T-helper 9 cell (primary cell): ENCODE measurements around the gene USH2A.

Source experiments
- DNase-seq: peaks from one replicate; pipeline ENCODE4 v3.0.0-alpha.2; 2020

The USH2A gene

GRCh38 chr1:216113181-216113580, 310.1 kb downstream of the USH2A start:
- DNase-seq, result no peak

GRCh38 chr1:216111842-216112241, 311.4 kb downstream of the USH2A start:
- DNase-seq, result no peak

GRCh38 chr1:216095400-216095799, 327.8 kb downstream of the USH2A start:
- no peak for DNase-seq

GRCh38 chr1:216090556-216090955, 332.7 kb downstream of the USH2A start:
- no peak for DNase-seq

- DNase-seq, result no peak
These were observed 336.6 kb downstream of the USH2A start for GRCh38 chr1:216086678-216087077.

GRCh38 chr1:216081445-216081844, 341.8 kb downstream of the USH2A start:
- no peak for DNase-seq

GRCh38 chr1:216076751-216077150, 346.5 kb downstream of the USH2A start:
- DNase-seq, result no peak

GRCh38 chr1:216075339-216075738, 347.9 kb downstream of the USH2A start:
- no peak for DNase-seq

- DNase-seq, result no peak
These were observed 349.3 kb downstream of the USH2A start for GRCh38 chr1:216073793-216074595.

- DNase-seq, result no peak
These were observed 352.0 kb downstream of the USH2A start for GRCh38 chr1:216071262-216071661.

GRCh38 chr1:216064643-216065042, 358.6 kb downstream of the USH2A start:
- no peak for DNase-seq

GRCh38 chr1:216057947-216058346, 365.3 kb downstream of the USH2A start:
- DNase-seq, result no peak

- no peak for DNase-seq
These were observed 366.2 kb downstream of the USH2A start for GRCh38 chr1:216057063-216057462.

GRCh38 chr1:216055004-216055403, 368.2 kb downstream of the USH2A start:
- DNase-seq, result no peak

- no peak for DNase-seq
These were observed 368.6 kb downstream of the USH2A start for GRCh38 chr1:216054600-216054999.

- DNase-seq, result no peak
These were observed 372.2 kb downstream of the USH2A start for GRCh38 chr1:216051071-216051470.

GRCh38 chr1:216049741-216050430, 373.4 kb downstream of the USH2A start:
- no peak for DNase-seq

GRCh38 chr1:216047811-216048572, 375.3 kb downstream of the USH2A start:
- no peak for DNase-seq

GRCh38 chr1:216046336-216046735, 376.9 kb downstream of the USH2A start:
- DNase-seq, result no peak

- DNase-seq, result no peak
These were observed 377.8 kb downstream of the USH2A start for GRCh38 chr1:216045400-216045799.

GRCh38 chr1:216044538-216044937, 378.7 kb downstream of the USH2A start:
- DNase-seq, result no peak

- DNase-seq, result no peak
These were observed 388.7 kb downstream of the USH2A start for GRCh38 chr1:216034506-216034905.

- DNase-seq, result no peak
These were observed 390.2 kb downstream of the USH2A start for GRCh38 chr1:216032961-216033614.
